ENCODE measurements around the gene SENP3. TPM values are rescaled to one million over a fixed set of nuclear protein-coding genes. Genes with fewer than 3 reads are reported as not detected.

Gene SENP3
- total and polyA plus RNA-seq, 2 of the 13 experiments (the other 11 are each of a cell fraction or from before 2014, with no cell fraction given), result 55.8 to 75.4 TPM

GRCh38 chr17:7583253-7584109, 21.8 kb downstream of the SENP3 start, which contains the start of gene MPDU1 (continued):
- TF ChIP-seq FOXP4 (CRISPR knock-in tag; IDR thresholded peaks at IDR 0.05) (no peak; the same call in 1 of the 2 replicates), ZNF724P (CRISPR knock-in tag; IDR thresholded peaks at IDR 0.05; ENCODE audit: borderline replicate concordance) (peak; percentile 50), ISX (CRISPR knock-in tag; conservative IDR thresholded peaks at IDR 0.05) (peak; percentile 77; the same call in 1 of the 2 replicates), ZNF256 (CRISPR knock-in tag; conservative IDR thresholded peaks at IDR 0.05) (peak; percentile 79), ELK4 (CRISPR knock-in tag; IDR thresholded peaks at IDR 0.05; ENCODE audit: borderline replicate concordance) (no peak), HNRNPK (IDR thresholded peaks at IDR 0.05; ENCODE audit: low read depth, low read length, poor library complexity, severe bottlenecking) (no peak), KLF16 (CRISPR knock-in tag; IDR thresholded peaks at IDR 0.05) (peak in 1 of 2 experiments; percentile 67; a peak in 1 of 4 replicates), RCOR2 (CRISPR knock-in tag; IDR thresholded peaks at IDR 0.05) (no peak), ZBTB1 (CRISPR knock-in tag; IDR thresholded peaks at IDR 0.05; ENCODE audit: borderline replicate concordance) (no peak), PITX1 (CRISPR knock-in tag; IDR thresholded peaks at IDR 0.05) (0 out of 2 replicates have a peak, but pooled peaks have one; percentile 26), HDAC1 (CRISPR knock-in tag; IDR thresholded peaks at IDR 0.05) (peak; percentile 78), NFAT5 (CRISPR knock-in tag; IDR thresholded peaks at IDR 0.05) (peak; percentile 83), NR3C1 (CRISPR knock-in tag; IDR thresholded peaks at IDR 0.05) (no peak)
- TF ChIP-seq, protein P1, sequence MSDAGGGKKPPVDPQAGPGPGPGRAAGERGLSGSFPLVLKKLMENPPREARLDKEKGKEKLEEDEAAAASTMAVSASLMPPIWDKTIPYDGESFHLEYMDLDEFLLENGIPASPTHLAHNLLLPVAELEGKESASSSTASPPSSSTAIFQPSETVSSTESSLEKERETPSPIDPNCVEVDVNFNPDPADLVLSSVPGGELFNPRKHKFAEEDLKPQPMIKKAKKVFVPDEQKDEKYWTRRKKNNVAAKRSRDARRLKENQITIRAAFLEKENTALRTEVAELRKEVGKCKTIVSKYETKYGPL (CRISPR knock-in tag; IDR thresholded peaks at IDR 0.05), result peak; percentile 53; the same call in 1 of the 2 replicates
